Fibroblast of villous mesenchyme (primary cell): ENCODE data around the gene TRABD2B. TPM values are rescaled to one million over a fixed set of nuclear protein-coding genes. Genes with fewer than 3 reads are reported as not detected.
A peak's percentile ranks its signal among the peaks of the same experiment; 100 is the strongest.

Experiments used
- DNase-seq: peaks from one replicate; pipeline ENCODE4 v3.0.0-alpha.2; 2010; ENCODE audit warnings: low read depth
- H3K4me3 ChIP-seq: 2 replicates; pipeline ENCODE4 v1.5.1; 2011; ENCODE audit warnings: low read depth, mild to moderate bottlenecking, low read length
- CTCF ChIP-seq: IDR thresholded peaks from 2 replicates; pipeline ENCODE4 v1.5.1; 2012; ENCODE audit warnings: low read depth, mild to moderate bottlenecking, low read length; ENCODE audit not compliant: insufficient read depth
- total RNA-seq: library from RNA; depleted of rRNA; stranded (reverse); fragments of >200 nt; gene quantifications from 2 replicates; pipeline ENCODE4 v1.2.3, GENCODE V29; 2012

Gene TRABD2B
- total RNA-seq, 1 donor, result not detected

DNA sequence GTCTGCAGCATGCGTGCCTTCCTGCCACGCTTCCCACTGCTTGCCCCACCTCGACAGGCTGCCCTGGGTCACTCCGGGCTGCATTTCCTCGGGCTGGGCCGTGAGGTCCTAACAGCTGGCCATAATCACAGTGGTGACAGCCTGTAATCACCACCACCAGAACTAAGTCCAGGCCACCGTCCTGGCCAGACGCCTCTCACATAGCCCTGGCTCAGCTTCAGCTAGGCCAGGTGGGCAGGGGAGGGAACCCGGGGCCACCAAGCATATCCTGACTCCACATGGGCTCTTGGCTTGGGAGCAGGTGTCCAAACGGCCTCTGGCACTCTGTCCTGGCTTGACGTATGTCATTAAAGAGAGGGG lies 229.5 kb downstream of the TRABD2B start:
- TF ChIP-seq CTCF, result no peak
- DNase-seq, result no peak
- H3K4me3 ChIP-seq, result no peak overlapping the region

GRCh38 chr1:47766832-47767740 lies 230.1 kb downstream of the TRABD2B start:
- no peak for TF ChIP-seq CTCF
- DNase-seq, result no peak
- H3K4me3 ChIP-seq, result no peak overlapping the region

- DNase-seq, result no peak
- H3K4me3 ChIP-seq, result no peak overlapping the region
- TF ChIP-seq CTCF, result no peak
Observed at GRCh38 chr1:47765742-47766485, 231.3 kb downstream of the TRABD2B start.

- TF ChIP-seq CTCF, result no peak
- no peak overlapping the region for H3K4me3 ChIP-seq
- DNase-seq, result no peak
Observed at GRCh38 chr1:47765236-47765635, 231.9 kb downstream of the TRABD2B start.

DNA sequence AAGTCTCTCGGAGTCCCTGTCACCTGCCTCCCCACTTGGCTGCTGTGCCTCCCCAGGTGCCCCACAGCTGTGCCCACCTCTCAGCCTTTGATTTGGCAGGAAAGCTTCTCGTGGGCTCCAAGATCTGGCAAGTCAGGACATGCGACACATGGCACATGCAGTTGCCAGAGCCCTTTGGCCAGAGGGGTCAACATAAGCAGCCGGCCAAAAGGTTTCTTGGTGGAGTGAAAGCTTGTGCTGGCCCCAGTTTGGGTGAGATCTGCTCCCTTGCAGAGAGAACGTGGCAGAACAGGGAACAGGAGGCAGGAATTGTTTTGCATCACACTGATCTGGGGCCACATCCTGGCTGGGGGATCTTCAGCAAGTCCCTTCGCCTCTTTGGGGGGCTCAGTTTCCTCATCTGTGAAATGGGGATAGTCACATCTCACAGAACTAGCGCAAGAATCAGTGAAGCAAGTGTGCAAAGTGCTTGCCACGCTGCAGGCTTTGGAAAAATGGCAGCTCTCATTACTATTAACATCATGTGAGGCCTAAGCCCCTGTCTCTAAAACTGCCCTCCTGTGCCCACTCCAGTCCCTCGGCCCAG lies 232.6 kb downstream of the TRABD2B start:
- TF ChIP-seq CTCF, result no peak
- H3K4me3 ChIP-seq, result no peak overlapping the region
- no peak for DNase-seq

GRCh38 chr1:47763591-47764171 lies 233.5 kb downstream of the TRABD2B start:
- no peak overlapping the region for H3K4me3 ChIP-seq
- DNase-seq, result peak; percentile 7
- no peak for TF ChIP-seq CTCF
